ENCODE results near the gene ANKS1B. TPM values are rescaled to one million over a fixed set of nuclear protein-coding genes. Genes with fewer than 3 reads are reported as not detected.
"Not testable (repeated sequence)": the region's sequence is repeated elsewhere in the genome, so short reads cannot be mapped to it uniquely, and the experiment has no call there.

The ANKS1B gene
- polyA plus RNA-seq, 12 donors, result 1.5 to 4.0 (median 2.7) TPM; not detected in 2

DNA sequence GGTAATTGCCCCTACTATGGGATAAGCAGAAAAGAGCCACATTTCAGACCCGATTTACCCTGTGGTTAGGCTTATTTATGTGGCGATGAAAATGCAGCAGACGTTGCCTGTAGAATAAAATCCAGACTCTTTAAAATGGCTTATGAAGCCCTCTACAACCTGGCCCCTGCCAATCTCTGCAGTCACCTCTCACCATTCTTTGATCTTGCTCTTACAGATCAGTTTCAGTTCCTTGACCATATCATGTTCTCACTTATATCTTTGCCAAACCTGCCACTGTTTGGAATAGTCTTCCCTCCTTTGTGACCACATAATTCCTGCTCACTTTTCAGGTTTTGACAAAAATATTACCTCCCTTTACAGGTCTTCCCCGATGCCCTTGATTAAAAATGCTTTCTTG, 601.5 kb downstream of the ANKS1B start:
- DNase-seq, result no peak

DNA sequence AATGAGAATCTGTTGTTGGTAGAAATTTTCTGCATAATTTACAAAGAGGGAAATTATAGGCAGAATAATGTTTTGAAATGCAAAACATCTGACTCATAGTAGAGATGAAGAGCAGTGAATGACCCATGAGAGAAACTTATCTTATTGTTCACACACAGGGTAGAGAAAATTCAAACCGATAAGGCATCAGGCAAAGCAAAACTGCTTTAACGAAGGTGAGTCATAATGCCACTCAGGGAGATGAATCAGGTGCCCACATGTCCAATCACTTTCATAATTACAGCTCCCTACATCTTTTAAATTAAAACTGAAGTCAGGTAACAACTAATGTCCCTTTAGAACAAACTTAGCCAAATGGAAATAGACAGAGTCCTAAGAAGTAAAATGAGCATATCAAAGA, 602.7 kb downstream of the ANKS1B start:
- no peak for DNase-seq

DNA sequence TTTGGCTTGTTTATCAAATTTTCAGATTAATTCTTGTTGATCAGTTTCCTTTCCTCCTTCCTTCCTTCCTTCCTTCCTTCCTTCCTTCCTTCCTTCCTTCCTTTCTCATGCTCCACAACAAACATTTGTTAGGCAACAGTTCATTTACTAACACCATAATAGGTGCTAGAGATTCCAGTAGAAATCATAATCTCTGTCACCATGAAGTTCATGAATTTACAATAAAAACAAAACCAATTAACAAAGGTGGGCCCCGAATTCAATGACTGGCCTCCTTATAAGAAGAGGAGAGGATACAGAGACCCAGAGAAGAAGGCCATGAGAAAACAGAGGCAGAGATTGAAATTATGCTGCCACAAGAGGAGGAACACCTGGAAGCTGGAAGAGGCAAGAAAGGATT, 604.0 kb downstream of the ANKS1B start:
- DNase-seq, result no peak

DNA sequence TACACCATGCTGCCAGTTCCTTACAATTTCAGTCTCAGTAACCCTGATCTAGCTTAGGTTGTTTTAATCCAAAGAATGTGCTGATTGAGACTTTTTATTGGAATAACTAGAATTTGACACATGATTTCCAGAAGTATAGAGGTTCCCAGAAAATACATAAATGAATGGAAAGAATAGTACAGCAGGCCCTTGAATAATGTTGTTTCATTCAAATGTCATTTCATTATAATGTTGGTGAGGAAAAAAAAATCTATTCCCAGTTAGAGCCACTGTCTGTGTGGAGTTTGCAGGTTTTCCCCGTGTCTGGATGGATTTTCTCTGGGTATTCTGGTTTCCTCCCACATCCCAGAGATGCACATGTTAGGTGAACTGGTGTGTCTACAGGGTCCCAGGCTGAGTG, 610.7 kb downstream of the ANKS1B start:
- no peak for DNase-seq

DNA sequence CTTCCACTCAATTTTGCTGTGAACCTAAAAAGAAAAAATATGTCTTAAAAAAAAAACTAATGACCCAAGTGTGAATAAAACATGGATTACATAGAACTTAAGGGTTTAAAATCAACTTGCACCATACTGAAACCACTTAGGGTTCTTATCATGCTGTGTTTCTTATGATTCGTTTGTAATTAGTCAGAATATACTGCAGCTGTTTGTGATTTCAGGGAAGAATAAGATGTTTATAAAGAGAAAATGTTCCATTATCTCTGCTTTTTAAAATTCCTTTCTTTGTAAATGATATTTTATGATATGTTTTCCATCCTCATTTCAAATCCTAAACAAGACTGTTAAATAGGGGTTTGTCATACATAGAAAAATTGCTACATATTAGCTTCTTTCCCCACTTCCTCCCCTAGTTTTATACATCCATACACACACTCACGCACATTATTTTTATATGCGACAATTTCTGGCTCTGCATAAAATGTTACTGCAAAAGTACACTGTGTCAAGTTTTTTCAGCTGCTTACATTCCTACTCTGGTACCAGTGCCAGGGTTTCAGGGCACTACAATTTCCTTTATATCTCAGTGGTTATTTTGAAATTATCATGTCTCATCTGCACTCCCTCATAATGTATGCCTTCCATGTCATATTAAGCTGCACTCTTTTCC, 612.3 kb downstream of the ANKS1B start:
- DNase-seq, result no peak

DNA sequence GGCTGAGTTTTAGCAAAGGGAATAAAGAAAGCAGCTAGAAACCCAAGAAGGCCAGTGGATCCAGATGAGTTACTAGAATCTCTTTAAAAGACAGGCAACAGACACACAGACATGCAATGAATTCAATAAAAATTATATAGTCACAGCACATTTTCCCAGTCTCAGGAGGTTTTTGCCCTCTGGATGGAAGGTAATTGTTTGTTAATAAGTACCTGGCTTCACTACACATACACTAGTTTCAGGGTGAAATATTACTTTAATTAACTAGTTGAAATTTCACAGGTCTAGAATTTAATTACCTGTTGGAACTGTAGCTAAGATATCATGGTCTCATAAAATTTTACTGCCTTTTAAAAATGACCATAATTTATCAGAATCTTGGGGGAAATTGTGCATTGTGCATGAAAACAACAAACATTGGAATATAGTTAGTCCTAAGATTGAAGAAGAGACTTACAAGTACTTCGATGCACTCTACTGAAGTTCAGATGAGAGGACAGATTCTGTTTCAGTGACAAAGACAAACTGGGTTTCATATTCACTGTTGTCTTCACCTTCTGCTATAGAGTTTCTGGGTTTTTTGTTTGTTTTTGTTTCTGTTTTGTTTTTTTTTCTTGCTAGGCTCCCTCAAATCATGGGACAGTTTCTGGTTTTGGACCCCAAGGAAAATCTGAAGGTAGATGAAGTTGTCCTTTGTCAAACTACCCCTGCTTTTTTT, 614.2 kb downstream of the ANKS1B start:
- DNase-seq, result no peak

DNA sequence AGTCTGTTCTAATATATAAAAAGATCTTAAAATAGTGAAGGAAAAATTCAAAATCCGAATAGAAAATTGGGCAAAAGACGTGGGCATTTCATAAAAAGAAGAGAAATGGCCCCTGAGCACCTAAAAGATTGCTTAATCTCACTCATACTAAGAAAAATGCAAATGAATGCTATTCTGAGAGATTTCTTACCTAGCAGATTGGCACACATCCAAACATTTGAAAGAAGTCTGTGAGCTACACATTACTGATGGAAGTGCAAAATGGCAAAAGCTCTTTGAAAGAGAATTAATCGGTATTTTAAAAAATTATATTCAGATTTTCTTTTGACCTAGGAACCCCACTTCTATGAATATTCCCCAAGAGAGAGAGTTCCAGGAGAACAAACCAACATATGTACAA, 617.6 kb downstream of the ANKS1B start:
- no peak for DNase-seq

DNA sequence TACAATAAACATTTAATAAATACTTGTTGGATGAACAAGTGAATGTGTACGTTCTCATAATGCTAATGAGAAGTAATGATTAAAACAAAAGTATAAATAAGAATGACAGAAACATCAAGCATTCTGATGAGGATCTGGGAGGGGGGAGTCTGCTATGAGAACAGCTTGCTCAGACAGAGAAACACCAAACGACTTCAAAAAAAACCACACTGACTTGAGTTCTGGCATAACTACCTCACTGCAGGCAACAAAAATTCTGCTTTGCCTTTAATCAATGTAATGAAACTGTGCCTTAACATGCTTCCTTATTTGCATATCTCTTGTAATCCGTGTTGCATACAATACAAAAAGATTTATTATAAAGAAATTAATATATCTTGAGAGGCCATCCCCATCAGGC, 632.5 kb downstream of the ANKS1B start:
- no peak for DNase-seq

DNA sequence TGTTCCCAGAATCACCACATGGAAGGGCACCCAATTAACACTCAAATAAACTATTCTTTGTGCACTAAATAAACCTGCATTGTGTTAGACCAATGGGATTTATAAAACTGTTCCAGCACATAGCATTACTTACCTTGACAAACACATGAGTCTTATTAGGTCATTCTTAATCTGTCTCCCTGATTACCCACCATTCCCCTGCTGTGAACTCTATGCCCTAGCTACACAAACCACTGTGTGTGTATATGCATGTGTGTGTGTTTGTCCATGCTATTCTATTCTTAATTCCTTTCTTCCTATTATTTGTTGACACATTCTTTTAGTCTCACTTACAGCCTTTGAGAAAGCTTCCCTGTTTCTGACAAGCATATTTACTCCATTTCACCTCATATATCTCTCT, 640.8 kb downstream of the ANKS1B start:
- no peak for DNase-seq

DNA sequence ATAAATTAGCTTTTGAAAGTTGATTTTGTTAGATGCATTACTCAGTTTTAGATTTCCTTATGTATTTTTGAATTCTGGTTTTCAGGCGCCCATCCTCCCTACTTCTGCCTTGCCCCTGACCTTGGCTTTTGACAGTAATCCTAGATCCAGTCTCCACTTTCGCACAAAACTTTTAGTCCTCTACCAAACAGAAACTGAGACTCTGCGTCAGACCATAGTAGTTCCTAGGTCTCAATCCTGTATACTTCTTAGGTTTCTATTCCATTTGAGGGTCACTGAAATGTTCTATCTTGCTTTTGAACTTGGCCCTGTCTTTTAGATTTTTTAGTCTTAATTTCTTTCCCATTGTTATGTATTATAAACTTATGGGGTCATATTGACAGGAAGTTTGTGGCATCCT, 645.1 kb downstream of the ANKS1B start:
- DNase-seq, result no peak

DNA sequence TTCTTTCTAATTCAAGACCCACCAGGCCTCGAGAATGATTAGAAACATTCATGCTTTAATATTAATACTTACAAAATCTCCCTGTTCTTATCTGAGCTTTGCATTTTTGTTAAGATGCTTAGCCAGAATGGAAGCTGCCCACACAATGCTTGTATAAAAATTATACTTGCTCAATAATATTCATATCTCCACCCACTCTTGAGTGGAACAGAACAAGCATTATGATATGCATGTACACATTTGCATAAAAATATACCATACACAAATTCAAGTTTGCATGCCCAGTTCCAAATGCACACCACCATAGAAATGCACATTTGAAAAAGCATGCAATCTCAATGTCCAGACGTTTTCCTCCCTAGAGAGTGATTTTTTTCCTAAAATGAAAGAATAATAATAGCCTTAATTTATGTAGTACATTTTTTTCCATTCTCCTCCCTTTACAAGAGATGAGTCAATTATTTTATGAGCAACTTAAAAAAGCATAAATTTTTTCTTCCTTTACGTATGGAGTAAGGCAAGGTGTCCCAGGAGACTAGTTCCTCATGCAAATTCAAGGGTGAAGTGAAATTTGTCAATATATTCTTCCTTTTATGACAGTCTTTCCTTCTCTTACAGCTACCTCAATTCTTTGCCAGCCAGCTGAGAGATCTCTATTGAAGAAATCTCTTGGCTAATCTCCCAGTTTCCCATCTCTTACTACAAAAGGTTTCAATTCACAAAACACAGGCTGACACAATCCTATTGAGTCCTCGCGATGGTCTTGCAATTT, 650.3 kb downstream of the ANKS1B start:
- DNase-seq, result peak; percentile 22

DNA sequence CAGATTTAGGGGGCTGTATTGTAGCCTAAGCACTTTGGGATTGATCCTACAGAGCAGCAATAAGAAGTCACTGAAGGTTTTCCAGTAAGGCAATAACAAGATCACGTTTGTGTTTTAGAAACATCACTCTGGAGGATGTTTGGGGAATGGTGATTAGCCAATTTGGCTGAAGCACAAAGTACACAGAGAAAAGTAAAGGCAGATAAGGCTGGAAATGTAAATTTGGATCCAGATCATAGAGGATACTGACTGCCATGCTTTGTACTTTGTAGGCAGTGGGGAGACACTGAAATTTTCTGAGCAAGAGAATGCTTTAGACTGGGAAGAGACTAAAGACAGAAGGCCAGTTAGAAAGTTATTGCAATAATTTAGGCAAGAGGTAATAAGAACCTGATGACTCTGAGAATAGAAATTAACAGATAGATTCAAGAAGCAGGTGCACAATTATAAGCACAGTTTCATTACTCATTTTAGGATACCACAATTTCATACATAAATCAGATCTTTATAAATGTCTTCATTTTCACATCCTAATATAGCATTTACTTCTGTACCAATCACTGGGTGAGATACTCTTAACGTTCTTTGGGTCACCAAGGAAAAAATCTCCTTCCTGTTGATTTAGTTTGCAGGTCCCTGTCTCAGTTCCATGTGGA, 651.7 kb downstream of the ANKS1B start:
- DNase-seq, result no peak

DNA sequence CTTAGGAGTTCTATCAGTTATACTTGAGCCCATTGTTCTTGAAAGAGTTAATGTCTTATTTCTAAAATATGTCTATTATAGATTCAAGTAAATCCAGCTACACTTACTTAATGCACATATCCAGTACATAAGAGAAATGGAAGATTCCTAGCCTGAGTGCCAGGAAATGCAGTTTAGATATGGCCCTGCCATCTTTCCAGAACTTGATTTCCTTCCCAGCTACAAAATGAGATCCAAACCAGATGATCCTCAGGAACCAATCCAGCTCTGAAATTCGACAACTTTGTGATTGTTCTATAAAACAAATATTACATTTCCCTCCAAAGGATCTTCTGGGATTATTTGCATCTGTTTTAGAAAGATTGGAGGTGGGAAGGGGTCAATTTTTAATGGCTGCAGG, 654.5 kb downstream of the ANKS1B start:
- DNase-seq, result no peak

DNA sequence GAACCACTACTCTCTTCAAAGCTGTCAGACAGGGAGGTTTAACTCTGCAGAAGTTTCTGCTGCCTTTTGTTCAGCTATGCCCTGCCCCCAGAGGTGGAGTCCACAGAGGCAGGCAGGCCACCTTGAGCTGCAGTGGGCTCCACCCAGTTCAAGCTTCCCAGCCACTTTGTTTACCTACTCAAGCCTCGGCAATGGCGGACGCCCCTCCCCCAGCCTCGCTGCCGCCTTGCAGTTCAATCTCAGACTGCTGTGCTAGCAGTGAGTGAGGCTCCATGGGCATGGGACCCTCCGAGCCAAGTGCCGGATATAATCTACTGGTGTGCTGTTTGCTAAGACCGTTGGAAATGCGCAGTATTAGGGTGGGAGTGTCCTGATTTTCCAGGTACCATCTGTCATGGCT, 663.5 kb downstream of the ANKS1B start:
- DNase-seq, result not testable (repeated sequence)

DNA sequence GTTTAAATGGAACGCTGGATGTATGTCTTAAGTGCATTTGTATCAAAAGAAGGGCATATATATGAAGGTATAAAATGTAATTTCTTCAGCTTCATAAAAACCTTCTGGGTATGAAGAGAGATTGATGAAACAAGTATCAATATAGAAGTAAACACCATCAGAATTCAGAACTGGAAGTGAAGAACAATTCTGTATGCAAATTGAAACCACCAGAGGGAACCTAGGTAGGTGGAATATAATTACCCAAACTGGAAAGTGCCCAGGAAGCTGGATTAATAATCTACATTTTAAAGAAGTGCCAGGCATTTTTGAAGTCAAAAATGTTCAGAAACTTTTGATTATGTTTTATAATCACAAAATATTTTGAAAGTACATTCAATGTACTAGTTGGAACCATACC, 673.4 kb downstream of the ANKS1B start:
- no peak for DNase-seq

DNA sequence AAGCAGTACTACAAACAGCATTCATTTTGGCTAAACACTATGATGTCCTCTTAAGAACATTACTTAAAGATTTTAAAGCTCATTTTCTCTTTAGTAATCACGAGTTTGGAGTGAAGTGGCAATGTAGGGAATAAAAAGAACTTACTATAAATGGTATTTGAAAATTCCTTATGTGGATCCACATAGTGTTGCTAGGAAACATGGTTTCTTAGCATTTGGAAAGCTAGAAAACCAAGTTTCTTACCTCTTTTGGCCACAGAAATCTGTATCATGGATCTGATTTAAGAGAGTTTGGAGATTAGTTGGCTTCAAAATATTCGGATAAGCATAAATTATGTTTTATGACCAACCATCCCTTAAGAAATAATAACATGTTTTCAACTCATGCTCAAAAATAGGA, 674.9 kb downstream of the ANKS1B start:
- DNase-seq, result no peak

DNA sequence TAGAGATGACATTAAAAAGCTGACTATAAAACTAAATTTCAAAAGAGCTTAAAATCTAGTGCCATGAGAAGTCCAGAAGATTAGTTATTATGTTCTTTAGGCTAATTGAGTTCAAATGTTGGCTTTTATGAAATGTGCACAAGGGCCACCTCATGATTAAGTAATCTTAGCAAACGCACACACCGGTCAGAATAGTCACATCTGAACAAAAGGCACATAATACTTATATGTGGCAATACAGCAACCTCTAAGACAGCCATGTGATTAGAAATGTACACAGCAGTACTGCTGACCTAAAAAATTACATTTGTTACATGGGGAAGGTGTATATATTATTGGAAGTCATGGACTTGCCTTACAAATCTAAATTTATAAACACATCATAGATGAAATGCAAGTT, 681.9 kb downstream of the ANKS1B start:
- DNase-seq, result no peak

DNA sequence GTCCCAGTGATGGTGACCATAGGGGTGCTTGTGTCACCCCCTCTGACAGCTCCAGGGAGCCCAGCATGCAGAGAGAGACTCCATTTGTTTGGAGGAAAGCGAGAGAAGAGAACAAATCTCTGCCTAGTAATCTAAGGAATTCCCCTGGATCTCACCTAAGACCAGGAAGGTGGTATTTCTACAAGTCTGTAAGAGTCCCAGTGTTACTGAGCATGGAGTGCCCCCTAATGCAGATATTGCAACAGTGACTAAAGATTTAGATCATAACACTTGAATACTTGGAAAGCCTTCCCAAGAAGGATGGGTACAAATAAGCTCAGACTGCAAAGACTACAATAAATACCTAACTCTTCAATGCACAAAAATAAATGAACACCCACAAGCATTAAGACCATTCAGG, 697.6 kb downstream of the ANKS1B start:
- DNase-seq, result no peak

DNA sequence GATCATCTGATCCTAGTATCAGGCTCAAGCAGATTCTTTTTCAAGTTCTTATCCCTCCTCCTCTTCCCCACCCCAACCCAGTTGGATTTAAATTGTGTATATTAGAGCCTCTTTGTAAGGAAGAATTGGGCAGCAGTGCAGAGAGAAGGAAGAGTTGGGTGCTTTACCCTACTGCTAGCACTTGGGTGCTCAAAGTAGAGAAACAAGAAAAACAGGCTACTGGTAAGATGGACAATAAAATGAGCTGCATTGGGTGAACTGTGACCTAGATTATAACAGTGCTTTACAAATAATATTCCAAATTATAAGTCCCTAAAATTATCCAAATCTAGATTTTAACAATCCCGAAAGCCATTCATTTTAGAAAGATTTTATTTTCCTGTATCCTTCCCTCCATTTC, 700.6 kb downstream of the ANKS1B start:
- no peak for DNase-seq

DNA sequence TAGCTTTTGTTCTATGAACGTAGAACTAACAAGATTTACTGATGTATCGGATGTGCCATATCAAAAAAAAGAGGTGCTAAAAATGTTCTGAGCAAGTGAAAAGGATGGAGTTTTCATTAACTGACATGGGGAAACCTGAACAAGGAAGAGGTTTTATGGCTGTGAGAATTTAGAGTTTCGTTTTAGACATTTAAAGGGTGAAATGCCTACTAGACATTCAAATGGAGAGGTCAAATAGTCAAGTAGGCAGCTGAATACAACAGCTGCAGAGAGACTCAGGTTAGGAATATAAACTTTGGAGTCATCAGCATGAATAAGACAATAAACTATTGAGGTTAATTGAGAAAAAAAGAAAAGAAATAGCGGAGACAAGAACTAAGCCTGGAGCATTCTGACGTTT, 702.1 kb downstream of the ANKS1B start:
- DNase-seq, result no peak

DNA sequence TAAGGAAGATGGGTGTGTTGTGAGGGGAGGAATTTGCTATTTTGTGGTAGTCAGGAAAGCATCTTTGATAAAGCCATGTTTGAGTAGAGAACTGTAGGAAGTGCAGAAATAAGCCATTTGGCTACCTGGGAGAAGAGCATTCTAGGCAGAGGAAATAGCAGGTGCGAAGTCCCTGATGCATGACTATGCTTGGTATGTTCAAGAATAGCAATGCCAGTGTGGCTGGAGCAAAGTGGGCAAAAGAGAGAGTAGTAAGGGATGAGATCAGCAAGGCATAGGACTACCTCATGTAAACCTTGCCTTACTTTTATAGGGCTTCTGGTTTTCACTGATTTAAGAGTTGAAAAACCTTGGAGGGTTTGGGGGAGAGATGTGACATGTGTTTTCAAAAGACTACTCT, 702.6 kb downstream of the ANKS1B start:
- no peak for DNase-seq

DNA sequence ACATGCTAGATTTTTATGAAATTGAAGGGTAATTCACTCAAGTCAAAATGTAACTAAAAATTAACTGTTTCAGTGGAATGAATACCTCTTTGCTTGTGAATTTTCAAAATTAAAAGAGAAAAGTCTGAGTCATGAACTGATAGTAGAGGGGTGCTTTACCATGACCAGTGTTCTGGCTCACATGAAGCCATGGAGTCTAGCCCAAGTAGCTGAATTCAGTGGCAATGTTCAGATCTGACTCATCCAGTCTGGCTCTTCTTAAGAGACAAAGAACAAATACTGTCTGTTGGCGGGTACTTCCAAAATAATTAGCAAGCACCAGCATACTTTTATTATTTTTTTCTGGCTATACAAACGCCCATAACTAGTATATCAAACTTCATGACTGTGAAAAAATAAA, 703.5 kb downstream of the ANKS1B start:
- DNase-seq, result no peak

DNA sequence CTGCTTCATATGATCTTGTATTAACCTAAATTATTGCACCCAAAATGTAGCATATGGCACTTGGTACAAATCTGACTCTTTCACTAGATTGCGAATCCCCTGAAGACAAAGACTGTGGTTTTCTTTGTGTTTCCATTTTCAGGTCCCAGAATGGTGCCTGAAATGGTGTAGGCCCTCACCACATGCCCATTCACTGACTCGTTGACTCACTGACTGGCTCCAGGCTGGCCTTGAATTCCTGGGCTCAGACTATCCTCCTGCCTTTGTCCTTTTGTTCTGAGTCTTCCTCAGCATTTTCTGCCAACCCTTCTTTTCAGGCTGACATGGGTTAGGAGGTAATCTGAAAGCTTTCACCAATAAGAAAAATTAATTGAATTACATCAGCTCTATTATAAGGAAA, 705.8 kb downstream of the ANKS1B start:
- no peak for DNase-seq
